Testis (tissue), 3 donors: Measurements from ENCODE around the gene ARID5A. TPM values are rescaled to one million over a fixed set of nuclear protein-coding genes. Genes with fewer than 3 reads are reported as not detected.

Source experiments
- DNase-seq: peaks from one replicate; pipeline ENCODE4 v3.0.0-alpha.2; 2019
- H3K27ac ChIP-seq, 2 donors: fragments of 200-600 bp; sonication (generic); one replicate each; pipeline ENCODE4 v1.5.1; 2019
- H3K27me3 ChIP-seq: fragments of 200-600 bp; sonication (generic); one replicate; pipeline ENCODE4 v1.5.1; 2019
- H3K36me3 ChIP-seq: fragments of 200-600 bp; sonication (generic); one replicate; pipeline ENCODE4 v1.5.1; 2017; ENCODE audit warnings: low read depth; ENCODE audit errors: missing control alignments
- H3K4me1 ChIP-seq: fragments of 200-600 bp; sonication (generic); one replicate; pipeline ENCODE4 v1.5.1; 2019
- H3K4me3 ChIP-seq, 2 donors: fragments of 200-600 bp; sonication (generic); one replicate each; pipeline ENCODE4 v1.5.1; 2017 to 2019
- H3K9me3 ChIP-seq: fragments of 200-600 bp; sonication (generic); one replicate; pipeline ENCODE4 v1.5.1; 2017
- CTCF ChIP-seq, 3 experiments: fragments of 450-650 bp in 2 of 3; fragments of 200-600 bp in 1 of 3; sonication (generic) in 1 of 3; IDR thresholded peaks; one replicate each; pipeline ENCODE4 v1.5.1; 2016 to 2019; ENCODE audit warnings: antibody characterized with exemption in 3 of 3, mild to moderate bottlenecking in 2 of 3, moderate library complexity in 1 of 3
- POLR2A ChIP-seq: fragments of 450-650 bp; IDR thresholded peaks from one replicate; pipeline ENCODE4 v1.6.1; 2017; ENCODE audit warnings: antibody characterized with exemption, mild to moderate bottlenecking, moderate library complexity
- WGBS, 2 donors: methylation state at CpG; one replicate each; pipeline ENCODE4 v1.1.5; 2018; 5-methylcytosine and 5-hydroxymethylcytosine counted together
- intact Hi-C: fragments of 100-400 bp; cut with DNase I; formaldehyde crosslinking; loops from one replicate; pipeline ENCODE4 v1.15.1; 2023; ENCODE audit warnings: low total_unique reads
- polyA plus RNA-seq: library from polyadenylated mRNA; stranded (reverse); fragments of 350-450 nt; fragmentation: Illumina TruSeq; extraction: RNeasy Lipid Tissue Mini Kit (QIAGEN cat#74804); gene quantifications from one replicate; pipeline ENCODE4 v1.2.3, GENCODE V29; 2014; ENCODE audit warnings: low read depth, low replicate concordance; ENCODE audit not compliant: insufficient read depth
- total RNA-seq, 2 donors: library from RNA; depleted of rRNA; stranded (reverse); fragments of >200 nt; gene quantifications; one replicate each; pipeline ENCODE4 v1.2.3, GENCODE V29; 2016

The ARID5A gene
- total and polyA plus RNA-seq, 3 donors from 2014 or later: 20.1 to 33.7 (median 31.7) TPM

GRCh38 chr2:96580771-96581170 lies 44.2 kb downstream of the ARID5A start:
- no peaks in the 10 kb centered on the region for H3K36me3 ChIP-seq
- TF ChIP-seq CTCF (IDR thresholded peaks at IDR 0.05) (no peak), POLR2A (no peak)
- no peaks in the 10 kb centered on the region for H3K27me3 ChIP-seq
- no peak overlapping the region for H3K4me3 ChIP-seq
- WGBS, 2 donors: 84 to 92% methylated on average over 2 to 4 of the region's 4 CpGs
- H3K27ac ChIP-seq: no peak overlapping the region
- intact Hi-C loops: no loop called here
- DNase-seq: peak; percentile 48
- no peaks in the 10 kb centered on the region for H3K9me3 ChIP-seq
- H3K4me1 ChIP-seq: no peaks in the 10 kb centered on the region

GRCh38 chr2:96584017-96584416 lies 47.5 kb downstream of the ARID5A start:
- DNase-seq: no peak
- Histone ChIP-seq H3K9me3 (no peaks in the 10 kb centered on the region), H3K4me1 (no peaks in the 10 kb centered on the region), H3K27ac (no peak overlapping the region), H3K4me3 (no peak overlapping the region), H3K36me3 (no peaks in the 10 kb centered on the region), H3K27me3 (no peaks in the 10 kb centered on the region)
- 63 to 85% methylated on average over 4 of the region's 4 CpGs for WGBS, 2 donors
- intact Hi-C loops: no loop called here
- TF ChIP-seq CTCF (IDR thresholded peaks at IDR 0.05) (no peak), POLR2A (no peak)

GRCh38 chr2:96587843-96588242 lies 51.3 kb downstream of the ARID5A start:
- H3K27me3 ChIP-seq: no peaks in the 10 kb centered on the region
- no peak for TF ChIP-seq CTCF (IDR thresholded peaks at IDR 0.05)
- no peaks in the 10 kb centered on the region for H3K4me1 ChIP-seq
- H3K4me3 ChIP-seq: no peak overlapping the region
- WGBS, 2 donors: 95 to 97% methylated on average over 1 of the region's 1 CpG
- H3K9me3 ChIP-seq: no peaks in the 10 kb centered on the region
- intact Hi-C loops: no loop called here
- no peaks in the 10 kb centered on the region for H3K36me3 ChIP-seq
- no peak for DNase-seq
- H3K27ac ChIP-seq: no peak overlapping the region

GRCh38 chr2:96591054-96591453 lies 54.5 kb downstream of the ARID5A start:
- H3K4me3 ChIP-seq: no peak overlapping the region
- no peaks in the 10 kb centered on the region for H3K36me3 ChIP-seq
- WGBS, 2 donors: 84 to 92% methylated on average over 2 of the region's 2 CpGs
- no peaks in the 10 kb centered on the region for H3K9me3 ChIP-seq
- no peak overlapping the region for H3K27ac ChIP-seq
- DNase-seq: no peak
- no peaks in the 10 kb centered on the region for H3K4me1 ChIP-seq
- intact Hi-C loops: no loop called here
- no peaks in the 10 kb centered on the region for H3K27me3 ChIP-seq
- no peak for TF ChIP-seq POLR2A
- TF ChIP-seq CTCF (IDR thresholded peaks at IDR 0.05): no peak

- no peak for TF ChIP-seq CTCF (IDR thresholded peaks at IDR 0.05)
- H3K27me3 ChIP-seq: no peaks in the 10 kb centered on the region
- H3K36me3 ChIP-seq: no peaks in the 10 kb centered on the region
- intact Hi-C loops: no loop called here
- H3K9me3 ChIP-seq: no peaks in the 10 kb centered on the region
- H3K4me3 ChIP-seq: no peak overlapping the region
- no peak for DNase-seq
- H3K4me1 ChIP-seq: no peaks in the 10 kb centered on the region
- WGBS, 2 donors: 88 to 94% methylated on average over 3 of the region's 3 CpGs
- no peak overlapping the region for H3K27ac ChIP-seq
Measured at GRCh38 chr2:96591494-96591893, 54.9 kb downstream of the ARID5A start.
